Amniotic stem cell (primary cell): Measurements from ENCODE around the gene UQCRH.

ENCODE experiments used
- DNase-seq: peaks from one replicate; lab custom pipeline; 2025; lab: John Stamatoyannopoulos, UW

UQCRH gene

GRCh38 chr1:46303038-46303871 lies at the start of gene UQCRH, which contains the start of gene LRRC41:
Gene UQCRH, plus strand, starts transcription at chr1:46303698. Its CDS starts 69 bp downstream, at chr1:46303767.
Gene LRRC41, minus strand, starts transcription at chr1:46303616. Its CDS starts 294 bp downstream, at chr1:46303322.
- DNase-seq, result peak; percentile 85

- DNase-seq, result no peak
Measured at GRCh38 chr1:46254668-46255067, 48.8 kb upstream of the UQCRH start.

GRCh38 chr1:46256523-46256922 lies 47.0 kb upstream of the UQCRH start:
- DNase-seq, result no peak

- no peak for DNase-seq
Measured at GRCh38 chr1:46262508-46262907, 41.0 kb upstream of the UQCRH start.

GRCh38 chr1:46263146-46263545 lies 40.4 kb upstream of the UQCRH start:
- DNase-seq, result no peak

- no peak for DNase-seq
Measured at GRCh38 chr1:46268578-46268977, 34.9 kb upstream of the UQCRH start.

GRCh38 chr1:46274225-46275029 lies 29.1 kb upstream of the UQCRH start:
- DNase-seq, result no peak

GRCh38 chr1:46275030-46275337 lies 28.5 kb upstream of the UQCRH start:
- no peak for DNase-seq

GRCh38 chr1:46277658-46278373 lies 25.7 kb upstream of the UQCRH start:
- DNase-seq, result no peak

- no peak for DNase-seq
Measured at GRCh38 chr1:46278807-46279206, 24.7 kb upstream of the UQCRH start.

GRCh38 chr1:46280092-46280491 lies 23.4 kb upstream of the UQCRH start:
- no peak for DNase-seq

- DNase-seq, result no peak
Measured at GRCh38 chr1:46281021-46281420, 22.5 kb upstream of the UQCRH start.

GRCh38 chr1:46284058-46284457 lies 19.4 kb upstream of the UQCRH start:
- DNase-seq, result no peak

GRCh38 chr1:46284597-46285564 lies 18.6 kb upstream of the UQCRH start:
- no peak for DNase-seq

GRCh38 chr1:46285730-46286477 lies 17.6 kb upstream of the UQCRH start:
- DNase-seq, result no peak

- DNase-seq, result no peak
Measured at GRCh38 chr1:46288485-46289133, 14.9 kb upstream of the UQCRH start.

- no peak for DNase-seq
Measured at GRCh38 chr1:46289134-46289494, 14.4 kb upstream of the UQCRH start.

GRCh38 chr1:46289976-46290375 lies 13.5 kb upstream of the UQCRH start:
- no peak for DNase-seq

- no peak for DNase-seq
Measured at GRCh38 chr1:46295306-46295705, 8.2 kb upstream of the UQCRH start.

- no peak for DNase-seq
Measured at GRCh38 chr1:46298387-46298786, 5.1 kb upstream of the UQCRH start.
